ENCODE measurements around the gene SORBS1. TPM values are rescaled to one million over a fixed set of nuclear protein-coding genes. Genes with fewer than 3 reads are reported as not detected.

SORBS1 gene
- total and polyA plus RNA-seq, 3 donors from 2014 or later: 34.4 to 46.6 (median 38.8) TPM

DNA sequence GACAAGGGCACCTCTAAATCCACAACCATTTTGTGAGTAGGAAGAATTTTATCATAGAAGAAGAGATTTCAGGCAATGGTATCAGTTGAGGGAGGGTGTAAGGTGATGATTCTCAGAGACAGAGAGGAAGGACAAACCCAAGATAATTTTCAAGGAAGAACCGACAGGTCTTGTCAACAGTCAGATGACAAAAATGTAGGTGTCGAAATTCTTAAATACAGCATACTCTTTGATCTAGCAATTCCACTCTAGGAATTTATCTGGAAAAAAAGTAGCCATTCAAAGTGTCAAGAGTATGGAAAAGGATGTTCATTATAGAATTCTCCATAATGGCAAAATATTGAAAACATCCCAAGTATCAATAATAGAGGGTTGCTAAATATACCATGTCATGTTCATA is 256.2 kb downstream of the SORBS1 start:
- 73 to 76% methylated on average over 2 of the region's 2 CpGs for WGBS, 2 donors
- intact Hi-C loops (cut with DNase I; ENCODE audit: low total_unique reads): no loop called here
- H3K27ac ChIP-seq: no peak overlapping the region
- no peaks in the 10 kb centered on the region for H3K4me1 ChIP-seq
- H3K4me3 ChIP-seq: no peak overlapping the region
- TF ChIP-seq, protein P1, sequence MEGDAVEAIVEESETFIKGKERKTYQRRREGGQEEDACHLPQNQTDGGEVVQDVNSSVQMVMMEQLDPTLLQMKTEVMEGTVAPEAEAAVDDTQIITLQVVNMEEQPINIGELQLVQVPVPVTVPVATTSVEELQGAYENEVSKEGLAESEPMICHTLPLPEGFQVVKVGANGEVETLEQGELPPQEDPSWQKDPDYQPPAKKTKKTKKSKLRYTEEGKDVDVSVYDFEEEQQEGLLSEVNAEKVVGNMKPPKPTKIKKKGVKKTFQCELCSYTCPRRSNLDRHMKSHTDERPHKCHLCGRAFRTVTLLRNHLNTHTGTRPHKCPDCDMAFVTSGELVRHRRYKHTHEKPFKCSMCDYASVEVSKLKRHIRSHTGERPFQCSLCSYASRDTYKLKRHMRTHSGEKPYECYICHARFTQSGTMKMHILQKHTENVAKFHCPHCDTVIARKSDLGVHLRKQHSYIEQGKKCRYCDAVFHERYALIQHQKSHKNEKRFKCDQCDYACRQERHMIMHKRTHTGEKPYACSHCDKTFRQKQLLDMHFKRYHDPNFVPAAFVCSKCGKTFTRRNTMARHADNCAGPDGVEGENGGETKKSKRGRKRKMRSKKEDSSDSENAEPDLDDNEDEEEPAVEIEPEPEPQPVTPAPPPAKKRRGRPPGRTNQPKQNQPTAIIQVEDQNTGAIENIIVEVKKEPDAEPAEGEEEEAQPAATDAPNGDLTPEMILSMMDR (IDR thresholded peaks at IDR 0.05): no peak
- TF ChIP-seq POLR2A (IDR thresholded peaks at IDR 0.05): no peak
- H3K27me3 ChIP-seq: no peaks in the 10 kb centered on the region
- DNase-seq: no peak
- no peaks in the 10 kb centered on the region for H3K9me3 ChIP-seq
- no peaks in the 10 kb centered on the region for H3K36me3 ChIP-seq (ENCODE audit: low read depth, missing control alignments)

DNA sequence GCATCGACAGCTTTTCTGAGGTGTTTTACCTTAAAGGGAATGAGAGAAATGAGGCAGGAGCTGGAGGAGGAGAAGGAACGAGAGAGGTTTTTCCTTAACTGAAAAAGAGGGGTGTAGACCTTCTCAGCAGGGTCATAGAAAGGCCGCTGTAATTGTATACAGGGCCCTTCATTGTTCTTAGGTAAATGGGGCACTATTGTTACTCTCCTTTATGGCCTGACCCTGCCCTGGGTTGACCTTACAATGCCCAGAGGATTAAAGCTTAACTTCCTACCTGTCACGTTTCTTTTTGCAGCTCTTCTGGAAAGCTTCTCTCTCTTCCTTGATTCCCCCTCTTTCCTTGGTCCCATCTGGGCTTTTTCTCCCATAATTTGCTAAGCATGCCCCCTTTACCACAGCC is 256.7 kb downstream of the SORBS1 start:
- intact Hi-C loops (cut with DNase I; ENCODE audit: low total_unique reads): no loop called here
- 67 to 69% methylated on average over 4 of the region's 4 CpGs for WGBS, 2 donors

GRCh38 chr10:95303950-95304349 is 257.2 kb downstream of the SORBS1 start:
- Histone ChIP-seq H3K4me3 (no peak overlapping the region), H3K4me1 (no peaks in the 10 kb centered on the region), H3K9me3 (no peaks in the 10 kb centered on the region), H3K27me3 (no peaks in the 10 kb centered on the region), H3K27ac (no peak overlapping the region), H3K36me3 (ENCODE audit: low read depth, missing control alignments) (no peaks in the 10 kb centered on the region)
- no peak for DNase-seq
- TF ChIP-seq POLR2A (IDR thresholded peaks at IDR 0.05): no peak
- TF ChIP-seq, protein P1 (IDR thresholded peaks at IDR 0.05): no peak
- intact Hi-C loops (cut with DNase I; ENCODE audit: low total_unique reads): no loop called here
- WGBS, 2 donors: 90% methylated on average over 1 of the region's 1 CpG

More for the DNA sequence above, 256.7 kb downstream of the SORBS1 start:
- no peak for DNase-seq
- Histone ChIP-seq H3K4me1 (no peaks in the 10 kb centered on the region), H3K4me3 (no peak overlapping the region), H3K27me3 (no peaks in the 10 kb centered on the region), H3K9me3 (no peaks in the 10 kb centered on the region), H3K36me3 (ENCODE audit: low read depth, missing control alignments) (no peaks in the 10 kb centered on the region), H3K27ac (no peak overlapping the region)
- TF ChIP-seq, protein P1 (IDR thresholded peaks at IDR 0.05): no peak
- TF ChIP-seq POLR2A (IDR thresholded peaks at IDR 0.05): no peak

- intact Hi-C loops (cut with DNase I; ENCODE audit: low total_unique reads): no loop called here
- Histone ChIP-seq H3K4me1 (no peaks in the 10 kb centered on the region), H3K9me3 (no peaks in the 10 kb centered on the region), H3K36me3 (ENCODE audit: low read depth, missing control alignments) (no peaks in the 10 kb centered on the region), H3K27ac (no peak overlapping the region), H3K4me3 (no peak overlapping the region), H3K27me3 (no peaks in the 10 kb centered on the region)
- no peak for TF ChIP-seq POLR2A (IDR thresholded peaks at IDR 0.05)
- TF ChIP-seq, protein P1 (IDR thresholded peaks at IDR 0.05): no peak
- 61 to 78% methylated on average over 8 of the region's 8 CpGs for WGBS, 2 donors
- DNase-seq: no peak
These were observed 257.6 kb downstream of the SORBS1 start for GRCh38 chr10:95303535-95303934.

DNA sequence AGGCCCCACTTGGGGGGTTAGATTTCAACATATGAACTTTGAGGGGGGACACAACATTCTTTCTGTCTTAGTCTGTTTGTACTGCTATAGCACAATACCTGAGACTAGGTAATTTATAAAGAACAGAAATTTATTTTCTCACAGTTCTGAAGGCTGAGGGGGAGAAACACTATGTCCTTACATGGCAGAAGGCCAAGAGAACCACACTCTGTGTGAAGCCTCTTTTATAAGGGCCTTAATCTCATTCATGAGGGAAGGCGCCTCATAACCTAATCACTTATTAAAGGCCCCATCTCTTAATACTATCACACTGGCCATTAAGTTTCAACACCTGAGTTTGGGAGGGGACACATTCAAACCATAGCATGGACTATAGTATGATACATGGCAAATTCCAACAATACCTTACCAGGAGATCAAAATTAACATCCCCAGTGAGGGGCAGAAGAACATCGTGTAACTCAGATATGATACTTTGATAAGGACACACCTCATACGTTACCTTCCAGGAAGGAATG is 261.1 kb downstream of the SORBS1 start:
- H3K4me3 ChIP-seq: no peak overlapping the region
- TF ChIP-seq POLR2A (IDR thresholded peaks at IDR 0.05): no peak
- TF ChIP-seq, protein P1 (IDR thresholded peaks at IDR 0.05): no peak
- 74 to 85% methylated on average over 3 of the region's 3 CpGs for WGBS, 2 donors
- no peaks in the 10 kb centered on the region for H3K36me3 ChIP-seq (ENCODE audit: low read depth, missing control alignments)
- no peaks in the 10 kb centered on the region for H3K27me3 ChIP-seq
- no peaks in the 10 kb centered on the region for H3K4me1 ChIP-seq
- no peak overlapping the region for H3K27ac ChIP-seq
- intact Hi-C loops (cut with DNase I; ENCODE audit: low total_unique reads): no loop called here
- no peak for DNase-seq
- no peaks in the 10 kb centered on the region for H3K9me3 ChIP-seq

Data from testis (tissue), 3 donors.